Measurements from ENCODE around the gene YPEL5.

YPEL5 gene

DNA sequence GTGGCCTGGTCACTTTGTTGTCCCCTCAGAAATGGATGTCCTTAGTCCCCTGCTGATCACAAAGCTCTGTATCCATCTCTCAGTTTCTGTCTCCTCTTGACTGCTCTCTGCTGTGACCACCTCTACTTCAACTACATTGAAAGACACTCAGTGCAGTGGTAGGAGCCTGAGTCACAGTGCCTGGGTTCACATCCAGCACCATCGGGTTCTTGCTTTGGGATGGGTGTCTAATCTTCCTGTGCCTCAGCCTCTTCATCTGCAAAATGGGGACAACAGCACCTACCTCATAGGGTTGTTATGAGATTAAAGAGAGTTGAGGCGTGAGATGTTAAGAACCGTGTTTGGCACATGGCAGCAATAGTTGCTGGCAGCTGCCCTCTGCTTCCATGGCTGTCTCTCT lies 30.6 kb downstream of the YPEL5 start:
- H2AFZ ChIP-seq (ENCODE audit: low read depth, low read length, severe bottlenecking), result no peak overlapping the region
- H3K9me2 ChIP-seq (replicated peaks; ENCODE audit: insufficient read depth, low read length), result no peaks in the 10 kb centered on the region
- H3K4me2 ChIP-seq (ENCODE audit: low read depth, low read length, poor library complexity, severe bottlenecking), result no peak overlapping the region
- H3K9me3 ChIP-seq (ENCODE audit: insufficient read depth, low read length), result no peaks in the 10 kb centered on the region
- H3K4me3 ChIP-seq (ENCODE audit: insufficient read depth, low read length, poor library complexity, severe bottlenecking), result no peak overlapping the region
- H3F3A ChIP-seq (ENCODE audit: insufficient read depth), result no peaks in the 10 kb centered on the region
- no peaks in the 10 kb centered on the region for H3K27me3 ChIP-seq (ENCODE audit: low read length)
- no peak for TF ChIP-seq CTCF (IDR thresholded peaks at IDR 0.05; ENCODE audit: insufficient read depth, low read length, poor library complexity, severe bottlenecking)
- TF ChIP-seq EZH2phosphoT487 (conservative IDR thresholded peaks at IDR 0.05; ENCODE audit: low read length), result no peak
- H3K27ac ChIP-seq (ENCODE audit: low read depth, low read length), result no peak overlapping the region
- no peaks in the 10 kb centered on the region for H4K20me1 ChIP-seq (ENCODE audit: low read depth, low read length)
- no peaks in the 10 kb centered on the region for H3K79me2 ChIP-seq (ENCODE audit: insufficient read depth, low read length)
- no peak overlapping the region for H3K9ac ChIP-seq (ENCODE audit: low read length)
- H3K36me3 ChIP-seq (ENCODE audit: low read length), result no peaks in the 10 kb centered on the region

GRCh38 chr2:30177956-30178355 lies 31.1 kb downstream of the YPEL5 start:
- no peaks in the 10 kb centered on the region for H3K27me3 ChIP-seq (ENCODE audit: low read length)
- H3K27ac ChIP-seq (ENCODE audit: low read depth, low read length), result no peak overlapping the region
- H3K9me2 ChIP-seq (replicated peaks; ENCODE audit: insufficient read depth, low read length), result no peaks in the 10 kb centered on the region
- no peak overlapping the region for H2AFZ ChIP-seq (ENCODE audit: low read depth, low read length, severe bottlenecking)
- H3K9me3 ChIP-seq (ENCODE audit: insufficient read depth, low read length), result no peaks in the 10 kb centered on the region
- no peaks in the 10 kb centered on the region for H3F3A ChIP-seq (ENCODE audit: insufficient read depth)
- H3K9ac ChIP-seq (ENCODE audit: low read length), result no peak overlapping the region
- H3K79me2 ChIP-seq (ENCODE audit: insufficient read depth, low read length), result no peaks in the 10 kb centered on the region
- H4K20me1 ChIP-seq (ENCODE audit: low read depth, low read length), result no peaks in the 10 kb centered on the region
- no peak overlapping the region for H3K4me2 ChIP-seq (ENCODE audit: low read depth, low read length, poor library complexity, severe bottlenecking)
- no peak for TF ChIP-seq CTCF (IDR thresholded peaks at IDR 0.05; ENCODE audit: insufficient read depth, low read length, poor library complexity, severe bottlenecking)
- TF ChIP-seq EZH2phosphoT487 (conservative IDR thresholded peaks at IDR 0.05; ENCODE audit: low read length), result no peak
- no peaks in the 10 kb centered on the region for H3K36me3 ChIP-seq (ENCODE audit: low read length)
- no peak overlapping the region for H3K4me3 ChIP-seq (ENCODE audit: insufficient read depth, low read length, poor library complexity, severe bottlenecking)

- no peak overlapping the region for H3K4me3 ChIP-seq (ENCODE audit: insufficient read depth, low read length, poor library complexity, severe bottlenecking)
- no peaks in the 10 kb centered on the region for H3K27me3 ChIP-seq (ENCODE audit: low read length)
- TF ChIP-seq CTCF (IDR thresholded peaks at IDR 0.05; ENCODE audit: insufficient read depth, low read length, poor library complexity, severe bottlenecking) (no peak), EZH2phosphoT487 (conservative IDR thresholded peaks at IDR 0.05; ENCODE audit: low read length) (no peak)
- H3K4me2 ChIP-seq (ENCODE audit: low read depth, low read length, poor library complexity, severe bottlenecking), result no peak overlapping the region
- H3K9ac ChIP-seq (ENCODE audit: low read length), result no peak overlapping the region
- no peaks in the 10 kb centered on the region for H3K9me2 ChIP-seq (replicated peaks; ENCODE audit: insufficient read depth, low read length)
- no peaks in the 10 kb centered on the region for H3F3A ChIP-seq (ENCODE audit: insufficient read depth)
- H3K9me3 ChIP-seq (ENCODE audit: insufficient read depth, low read length), result no peaks in the 10 kb centered on the region
- H3K36me3 ChIP-seq (ENCODE audit: low read length), result no peaks in the 10 kb centered on the region
- no peaks in the 10 kb centered on the region for H3K79me2 ChIP-seq (ENCODE audit: insufficient read depth, low read length)
- H4K20me1 ChIP-seq (ENCODE audit: low read depth, low read length), result no peaks in the 10 kb centered on the region
- no peak overlapping the region for H2AFZ ChIP-seq (ENCODE audit: low read depth, low read length, severe bottlenecking)
- H3K27ac ChIP-seq (ENCODE audit: low read depth, low read length), result no peak overlapping the region
Observed at GRCh38 chr2:30178618-30179434, 32.0 kb downstream of the YPEL5 start.

Measured in SU-DHL-6 (cell line).